HEK293 (cell line): Measurements from ENCODE around the gene ITPRID2.

Experiments
- CTCF ChIA-PET: fragments of 350-600 bp; formaldehyde crosslinking; extraction: SDS; loops from one replicate; lab custom pipeline; 2021; ENCODE audit warnings: antibody characterized with exemption; lab: Yijun Ruan, JAX
- POLR2A ChIA-PET: fragments of 300-600 bp; formaldehyde crosslinking; extraction: SDS; loops from one replicate; lab custom pipeline; 2020; ENCODE audit warnings: antibody characterized with exemption, inconsistent platforms; lab: Yijun Ruan, JAX
- H3K27ac ChIP-seq: fragments of 200-500 bp; sonication (Bioruptor generic); 2 replicates; pipeline ENCODE4 v1.5.1; 2014; ENCODE audit warnings: low read depth, low read length, control low read depth, inconsistent platforms; ENCODE audit errors: extremely low read depth
- H3K36me3 ChIP-seq, 2 experiments: fragments of 200-500 bp in 1 of 2; sonication (Bioruptor generic) in 1 of 2; 1 replicate in 1 of 2; 2 replicates in 1 of 2; pipeline ENCODE4 v1.5.1; 2014 to 2017; ENCODE audit warnings: inconsistent platforms in 2 of 2, low read length in 2 of 2; ENCODE audit not compliant: control insufficient read depth in 2 of 2, insufficient read depth in 1 of 2
- H3K4me1 ChIP-seq: fragments of 200-500 bp; sonication (Bioruptor generic); 2 replicates; pipeline ENCODE4 v1.5.1; 2014; ENCODE audit warnings: mild to moderate bottlenecking, low read length, inconsistent platforms; ENCODE audit not compliant: control insufficient read depth, insufficient read depth
- H3K4me3 ChIP-seq: 2 replicates; pipeline ENCODE4 v1.5.1; 2011; ENCODE audit warnings: low read depth, mild to moderate bottlenecking, control low read depth, low read length, moderate library complexity
- H3K9me3 ChIP-seq: fragments of 200-500 bp; sonication (Bioruptor generic); 2 replicates; pipeline ENCODE4 v1.5.1; 2014; ENCODE audit warnings: low read depth, low read length, inconsistent platforms; ENCODE audit not compliant: control insufficient read depth, insufficient read depth
- GLIS1 ChIP-seq: fragments of 450-650 bp; formaldehyde crosslinking; IDR thresholded peaks from 2 replicates; pipeline ENCODE4 v1.5.1; 2016; ENCODE audit warnings: missing biosample characterization, missing genetic modification characterization
- HIC1 ChIP-seq: fragments of 450-650 bp; formaldehyde crosslinking; IDR thresholded peaks from 2 replicates; pipeline ENCODE4 v1.5.1; 2016; ENCODE audit warnings: missing biosample characterization, missing genetic modification characterization
- KLF1 ChIP-seq: fragments of 450-650 bp; formaldehyde crosslinking; IDR thresholded peaks from 2 replicates; pipeline ENCODE4 v1.5.1; 2016; ENCODE audit warnings: missing biosample characterization, missing genetic modification characterization
- REPIN1 ChIP-seq: fragments of 450-650 bp; formaldehyde crosslinking; IDR thresholded peaks from 2 replicates; pipeline ENCODE4 v1.5.1; 2017; ENCODE audit warnings: missing biosample characterization, missing genetic modification characterization, low read depth
- SETDB1 ChIP-seq: IDR thresholded peaks from one replicate; pipeline ENCODE4 v1.6.1; 2017; ENCODE audit warnings: mild to moderate bottlenecking, low read length, moderate library complexity, mixed read lengths; ENCODE audit not compliant: insufficient read length
- SP3 ChIP-seq: fragments of 450-650 bp; formaldehyde crosslinking; IDR thresholded peaks from 2 replicates; pipeline ENCODE4 v1.5.1; 2016; ENCODE audit warnings: missing biosample characterization, missing genetic modification characterization
- ZBTB6 ChIP-seq: fragments of 450-650 bp; formaldehyde crosslinking; IDR thresholded peaks from 2 replicates; pipeline ENCODE4 v1.5.1; 2017; ENCODE audit warnings: missing biosample characterization, missing genetic modification characterization
- ZFP3 ChIP-seq: fragments of 450-650 bp; formaldehyde crosslinking; IDR thresholded peaks from 2 replicates; pipeline ENCODE4 v1.5.1; 2016; ENCODE audit warnings: low read depth, missing biosample characterization, missing genetic modification characterization
- ZNF174 ChIP-seq: fragments of 450-650 bp; formaldehyde crosslinking; IDR thresholded peaks from 2 replicates; pipeline ENCODE4 v1.5.0; 2017; ENCODE audit warnings: missing biosample characterization, mild to moderate bottlenecking, missing genetic modification characterization
- ZNF335 ChIP-seq: fragments of 450-650 bp; formaldehyde crosslinking; conservative IDR thresholded peaks from 2 replicates; pipeline ENCODE4 v1.5.1; 2016; ENCODE audit warnings: missing biosample characterization, missing genetic modification characterization
- ZNF488 ChIP-seq: fragments of 450-650 bp; formaldehyde crosslinking; IDR thresholded peaks from 2 replicates; pipeline ENCODE4 v1.5.1; 2016; ENCODE audit warnings: missing biosample characterization, missing genetic modification characterization
- ZNF513 ChIP-seq: fragments of 450-650 bp; IDR thresholded peaks from 2 replicates; pipeline ENCODE4 v1.5.1; 2018; ENCODE audit warnings: missing biosample characterization, missing genetic modification characterization
- ZNF529 ChIP-seq: fragments of 450-650 bp; formaldehyde crosslinking; IDR thresholded peaks from 2 replicates; pipeline ENCODE4 v1.5.1; 2017; ENCODE audit warnings: missing genetic modification characterization, missing biosample characterization; ENCODE audit not compliant: insufficient replicate concordance
- ZNF624 ChIP-seq: fragments of 450-650 bp; formaldehyde crosslinking; IDR thresholded peaks from 2 replicates; pipeline ENCODE4 v1.5.1; 2017; ENCODE audit warnings: missing biosample characterization, missing genetic modification characterization
- ZNF629 ChIP-seq: fragments of 450-650 bp; formaldehyde crosslinking; IDR thresholded peaks from 2 replicates; pipeline ENCODE4 v1.5.1; 2017; ENCODE audit warnings: missing biosample characterization, missing genetic modification characterization
- ZNF747 ChIP-seq: fragments of 450-650 bp; formaldehyde crosslinking; IDR thresholded peaks from 2 replicates; pipeline ENCODE4 v1.5.1; 2016; ENCODE audit warnings: missing biosample characterization, missing genetic modification characterization
- ZNF792 ChIP-seq: fragments of 450-650 bp; formaldehyde crosslinking; IDR thresholded peaks from 2 replicates; pipeline ENCODE4 v1.5.1; 2016; ENCODE audit warnings: missing biosample characterization, missing genetic modification characterization
- ZNF830 ChIP-seq: fragments of 450-650 bp; IDR thresholded peaks from 2 replicates; pipeline ENCODE4 v1.5.0; 2018; ENCODE audit warnings: missing biosample characterization, missing genetic modification characterization, low read depth, mild to moderate bottlenecking, moderate library complexity

The ITPRID2 gene

GRCh38 chr2:181876614-181877063 is 14.9 kb upstream of the ITPRID2 start:
- Histone ChIP-seq H3K27ac (no peak overlapping the region), H3K9me3 (no peaks in the 10 kb centered on the region), H3K36me3 (no peaks in the 10 kb centered on the region), H3K4me3 (no peak overlapping the region), H3K4me1 (no peaks in the 10 kb centered on the region; the same call in 1 of the 2 replicates)
- POLR2A ChIA-PET: interaction anchor here (0.6 kb wide), 1 partner anchor 18 kb away, joined by 3 read pairs; no protein-coding TSS in a partner anchor
- CTCF ChIA-PET: interaction anchor here (1.1 kb wide), 1 partner anchor 35 kb away, joined by 4 read pairs; no protein-coding TSS in a partner anchor
- 0 out of 2 replicates have a peak, but pooled peaks have one; percentile 26 for TF ChIP-seq SP3 (tag by site-specific recombination)
- TF ChIP-seq SETDB1: peak; percentile 38
- no peak for TF ChIP-seq ZNF629 (tag by site-specific recombination)
- TF ChIP-seq ZNF624: no peak
- no peak for TF ChIP-seq HIC1
- no peak for TF ChIP-seq ZFP3
- no peak for TF ChIP-seq ZNF830 (tag by site-specific recombination)
- peak; percentile 89 for TF ChIP-seq KLF1 (tag by site-specific recombination)
- TF ChIP-seq ZNF529 (tag by site-specific recombination): no peak
- TF ChIP-seq ZNF174 (tag by site-specific recombination): no peak
- TF ChIP-seq ZBTB6: no peak
- no peak for TF ChIP-seq ZNF747

DNA sequence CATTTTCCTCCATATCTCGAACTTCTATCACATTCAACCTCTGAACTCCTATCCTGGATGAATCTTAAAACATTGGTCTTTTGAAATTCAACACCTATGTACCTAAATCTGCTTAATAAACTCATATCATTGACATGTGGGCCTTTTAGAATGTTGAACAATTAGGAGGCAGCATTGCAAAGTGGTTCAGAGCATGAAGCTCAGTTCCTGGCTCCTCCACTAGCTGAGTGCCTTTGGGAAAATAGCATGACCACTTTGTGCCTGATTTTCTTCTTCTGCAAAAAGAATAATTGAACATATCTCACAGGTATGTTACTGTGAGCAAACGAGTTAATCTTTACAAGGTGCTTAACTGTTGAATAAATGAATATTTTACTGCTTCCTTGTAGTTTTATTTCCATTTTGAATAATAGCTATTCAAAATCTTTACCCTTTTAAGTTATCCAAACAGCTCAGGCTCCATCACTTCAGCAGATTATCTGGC is 14.3 kb upstream of the ITPRID2 start:
- H3K27ac ChIP-seq: no peak overlapping the region
- CTCF ChIA-PET: interaction anchor here (0.7 to 1.1 kb wide), 2 partner anchors 14 to 36 kb away, joined by 4 read pairs; partner anchors contain the start of gene ITPRID2
- TF ChIP-seq ZNF513 (tag by site-specific recombination) (no peak), GLIS1 (tag by site-specific recombination) (no peak), ZNF488 (tag by site-specific recombination) (no peak), ZNF792 (no peak), REPIN1 (tag by site-specific recombination) (no peak), ZNF335 (tag by site-specific recombination) (peak; percentile 58)
- TF ChIP-seq, all 188 proteins: peak for 1
- no peaks in the 10 kb centered on the region for H3K36me3 ChIP-seq
- no peaks in the 10 kb centered on the region; the same call in 1 of the 2 replicates for H3K4me1 ChIP-seq
- POLR2A ChIA-PET: interaction anchor here (0.6 kb wide), 1 partner anchor 18 kb away, joined by 3 read pairs; no protein-coding TSS in a partner anchor
- H3K9me3 ChIP-seq: no peaks in the 10 kb centered on the region
- H3K4me3 ChIP-seq: no peak overlapping the region
